ENCODE results near the gene MBP. TPM values are rescaled to one million over a fixed set of nuclear protein-coding genes. Genes with fewer than 3 reads are reported as not detected.

The MBP gene
- total RNA-seq, 1 experiment from 2014 or later: 88.8 TPM

GRCh38 chr18:77049938-77050337 is 82.6 kb downstream of the MBP start:
- no peaks in the 10 kb centered on the region for H3K9me3 ChIP-seq (ENCODE audit: control insufficient read depth, insufficient read depth, low read depth, low read length)
- no TSS peak for BruUV-seq (replicated peaks)
- DNase-seq (ENCODE audit: low read depth, low spot score) (no peak), ATAC-seq (no peak)
- TF ChIP-seq POLR2AphosphoS5 (IDR thresholded peaks at IDR 0.05; ENCODE audit: low read depth, low read length) (no peak), SIN3A (IDR thresholded peaks at IDR 0.05; ENCODE audit: borderline replicate concordance, insufficient read depth, low read depth, low read length) (no peak), REST (IDR thresholded peaks at IDR 0.05; ENCODE audit: insufficient read depth in 1 of 2, low read depth in 2 of 2, low read length in 1 of 2) (no peak), TCF7L2 (IDR thresholded peaks at IDR 0.05; ENCODE audit: low read depth, low read length) (no peak), CTCF (IDR thresholded peaks at IDR 0.05) (no peak)
- intact Hi-C loops (cut with micrococcal nuclease; ENCODE audit: unreplicated experiment): no loop called here
- no peak overlapping the region for H3K4me3 ChIP-seq (ENCODE audit: low read depth in 2 of 2, low read length in 2 of 2)
- H3K4me1 ChIP-seq (ENCODE audit: control insufficient read depth, insufficient read depth, low read length): peaks cover 21% of the 10 kb centered on the region
- H3K27ac ChIP-seq (ENCODE audit: low read length): no peak overlapping the region
- ChIA-PET POLR2A (no interaction called here), CTCF (interaction anchor here (0.6 kb wide), 1 partner anchor 11 kb away, joined by 4 read pairs; no protein-coding TSS in a partner anchor)
- in situ Hi-C loops (cut with HindIII; ENCODE audit: low pct_unique_long_range_greater_than_20kb, low sequenced_read_pairs): no loop called here
- no peaks in the 10 kb centered on the region for H3K27me3 ChIP-seq (ENCODE audit: control insufficient read depth, insufficient read depth, low read length)
- H3K36me3 ChIP-seq (ENCODE audit: control insufficient read depth, insufficient read depth, low read length): no peaks in the 10 kb centered on the region

DNA sequence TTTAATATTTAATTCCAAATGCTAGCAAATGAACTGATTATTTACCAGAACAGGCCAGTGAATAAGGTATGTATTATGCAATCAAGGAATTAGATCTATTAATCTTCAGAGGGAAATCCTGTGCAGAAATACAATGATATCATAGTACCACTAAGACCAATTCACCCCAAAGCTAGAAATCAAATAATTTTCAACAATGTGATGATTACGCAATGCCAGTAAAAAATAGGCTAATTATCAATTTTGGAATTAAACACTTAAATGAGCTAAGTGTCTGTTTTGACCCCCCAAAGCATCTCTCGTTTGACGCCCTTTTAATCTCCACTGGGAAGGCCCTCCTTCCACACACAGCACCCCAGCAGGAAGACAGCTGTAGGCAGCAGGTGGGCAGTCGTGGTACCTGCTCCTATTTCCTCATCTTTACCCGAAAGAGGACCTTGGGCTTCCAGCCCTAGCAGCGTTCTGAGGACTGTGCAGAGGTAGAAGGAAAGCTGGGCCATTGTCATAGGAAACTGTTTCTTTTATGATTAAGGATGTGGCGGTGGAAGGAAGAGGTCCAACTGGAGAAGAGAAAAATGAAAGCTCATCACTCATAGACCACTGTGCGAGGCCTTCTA is 84.7 kb downstream of the MBP start:
- in situ Hi-C loops (cut with HindIII; ENCODE audit: low pct_unique_long_range_greater_than_20kb, low sequenced_read_pairs): no loop called here
- DNase-seq (ENCODE audit: low read depth, low spot score): no peak
- CTCF ChIA-PET: interaction anchor here (0.6 kb wide), 1 partner anchor 47 kb away, joined by 3 read pairs; no protein-coding TSS in a partner anchor

More for the DNA sequence above, 84.7 kb downstream of the MBP start:
- intact Hi-C loops (cut with micrococcal nuclease; ENCODE audit: unreplicated experiment): no loop called here
- H3K27ac ChIP-seq (ENCODE audit: low read length): no peak overlapping the region
- peaks cover 8% of the 10 kb centered on the region; the same call in 1 of the 2 replicates for H3K4me1 ChIP-seq (ENCODE audit: control insufficient read depth, insufficient read depth, low read length)
- H3K27me3 ChIP-seq (ENCODE audit: control insufficient read depth, insufficient read depth, low read length): no peaks in the 10 kb centered on the region
- POLR2A ChIA-PET: no interaction called here
- no peaks in the 10 kb centered on the region for H3K36me3 ChIP-seq (ENCODE audit: control insufficient read depth, insufficient read depth, low read length)
- BruUV-seq (replicated peaks): no TSS peak
- no peak overlapping the region for H3K4me3 ChIP-seq (ENCODE audit: low read depth in 2 of 2, low read length in 2 of 2)
- no peak for TF ChIP-seq CTCF (IDR thresholded peaks at IDR 0.05)
- TF ChIP-seq SIN3A (IDR thresholded peaks at IDR 0.05; ENCODE audit: borderline replicate concordance, insufficient read depth, low read depth, low read length): no peak
- no peak for TF ChIP-seq REST (IDR thresholded peaks at IDR 0.05; ENCODE audit: insufficient read depth in 1 of 2, low read depth in 2 of 2, low read length in 1 of 2)
- TF ChIP-seq POLR2AphosphoS5 (IDR thresholded peaks at IDR 0.05; ENCODE audit: low read depth, low read length): no peak
- no peak for TF ChIP-seq TCF7L2 (IDR thresholded peaks at IDR 0.05; ENCODE audit: low read depth, low read length)
- H3K9me3 ChIP-seq (ENCODE audit: control insufficient read depth, insufficient read depth, low read depth, low read length): no peaks in the 10 kb centered on the region
- ATAC-seq: no peak
